K562 (cell line): Measurements from ENCODE around the gene TRMT44. TPM values are rescaled to one million over a fixed set of nuclear protein-coding genes. Genes with fewer than 3 reads are reported as not detected.

Experiments
- ARID1B ChIP-seq: fragments of 450-650 bp; IDR thresholded peaks from 2 replicates; pipeline ENCODE4 v1.6.1; 2016; ENCODE audit warnings: antibody characterized with exemption, mild to moderate bottlenecking, inconsistent platforms
- ARNT ChIP-seq, 2 experiments: fragments of 450-650 bp; IDR thresholded peaks; 2 replicates each; pipeline ENCODE4 v1.6.1; 2016; ENCODE audit warnings: mild to moderate bottlenecking in 1 of 2
- BCOR ChIP-seq: fragments of 450-650 bp; IDR thresholded peaks from 2 replicates; pipeline ENCODE4 v1.6.1; 2016
- BDP1 ChIP-seq: IDR thresholded peaks from 3 replicates; pipeline ENCODE4 v1.6.1; 2011; ENCODE audit not compliant: insufficient read length, insufficient read depth
- CEBPG ChIP-seq, 3 experiments: fragments of 200-800 bp in 1 of 3; sonication (Bioruptor generic) in 1 of 3; sonication (generic) in 1 of 3; formaldehyde crosslinking in 1 of 3; IDR thresholded peaks in 2 of 3; conservative IDR thresholded peaks in 1 of 3; 2 replicates each; pipeline versions ENCODE4 v1.6.1 to v1.8.0; 2016 to 2022; ENCODE audit warnings: missing compliant biosample characterization in 2 of 3, missing genetic modification characterization in 2 of 3, mild to moderate bottlenecking in 1 of 3, missing genetic modification reagents in 1 of 3
- CUX1 ChIP-seq: fragments of 200-800 bp; sonication (Bioruptor generic); IDR thresholded peaks from 2 replicates; pipeline ENCODE4 v1.6.1; 2016; ENCODE audit warnings: missing genetic modification characterization, missing compliant biosample characterization
- EHMT2 ChIP-seq: fragments of 450-650 bp; IDR thresholded peaks from 2 replicates; pipeline ENCODE4 v1.6.1; 2018; ENCODE audit warnings: antibody characterized with exemption
- EWSR1 ChIP-seq: fragments of 450-650 bp; IDR thresholded peaks from 2 replicates; pipeline ENCODE4 v1.6.1; 2018; ENCODE audit warnings: borderline replicate concordance, mild to moderate bottlenecking, low read depth, moderate library complexity; ENCODE audit not compliant: partially characterized antibody
- MEIS2 ChIP-seq: fragments of 450-650 bp; IDR thresholded peaks from 2 replicates; pipeline ENCODE4 v1.6.1; 2014; ENCODE audit warnings: mild to moderate bottlenecking; ENCODE audit not compliant: partially characterized antibody
- POLR3G ChIP-seq: IDR thresholded peaks from 2 replicates; pipeline ENCODE4 v1.6.1; 2011; ENCODE audit not compliant: insufficient read length, insufficient replicate concordance; ENCODE audit errors: extremely low read depth
- PREB ChIP-seq: sonication (generic); formaldehyde crosslinking; IDR thresholded peaks from 2 replicates; pipeline ENCODE4 v1.8.1; 2023; ENCODE audit warnings: mild to moderate bottlenecking, missing genetic modification reagents
- SMAD2 ChIP-seq: fragments of 150-350 bp; IDR thresholded peaks from 2 replicates; pipeline ENCODE4 v1.6.1; 2014; ENCODE audit warnings: low read depth, mild to moderate bottlenecking, low read length
- SP1 ChIP-seq: sonication (generic); formaldehyde crosslinking; IDR thresholded peaks from 2 replicates; pipeline ENCODE4 v1.8.1; 2022; ENCODE audit warnings: mild to moderate bottlenecking, missing genetic modification reagents
- SRSF3 ChIP-seq: fragments of 200-400 bp; formaldehyde crosslinking; IDR thresholded peaks from 2 replicates; pipeline ENCODE4 v1.6.1; 2016; ENCODE audit warnings: mild to moderate bottlenecking, low read length, moderate library complexity; ENCODE audit not compliant: insufficient read depth
- TCF7L2 ChIP-seq: fragments of 150-350 bp; IDR thresholded peaks from 2 replicates; pipeline ENCODE4 v1.6.1; 2016; ENCODE audit warnings: low read depth, mild to moderate bottlenecking, low read length, moderate library complexity
- ZBTB33 ChIP-seq: sonication (generic); formaldehyde crosslinking; IDR thresholded peaks from 2 replicates; pipeline ENCODE4 v1.8.1; 2023; ENCODE audit warnings: mild to moderate bottlenecking, missing genetic modification reagents
- ZKSCAN8 ChIP-seq: fragments of 200-800 bp; sonication (Bioruptor generic); IDR thresholded peaks from 2 replicates; pipeline ENCODE4 v1.6.1; 2016; ENCODE audit warnings: missing genetic modification characterization, missing compliant biosample characterization
- ZNF57 ChIP-seq: fragments of 450-650 bp; formaldehyde crosslinking; IDR thresholded peaks from 2 replicates; pipeline ENCODE4 v1.4.0; 2020; ENCODE audit warnings: mild to moderate bottlenecking, moderate library complexity
- polyA plus RNA-seq, 8 experiments: library from polyadenylated mRNA; depleted of rRNA in 4 of 8; stranded (reverse) in 5 of 8; unstranded in 3 of 8; fragments of >200 nt; fragmentation: Nextera tagmentation in 2 of 8; fragmentation: Illumina TruSeq in 1 of 8; extraction: Ambion mirVana in 2 of 8; extraction: Trizol in 1 of 8; gene quantifications; 2 replicates each; pipeline versions ENCODE4 v1.2.1 to v1.2.3, GENCODE V29; 2011 to 2014; ENCODE audit warnings: inconsistent platforms in 1 of 8, missing spikeins in 1 of 8
- total RNA-seq, 7 experiments: library from RNA; depleted of rRNA in 6 of 7; stranded (reverse); fragments of >200 nt in 6 of 7; fragmentation: Illumina TruSeq in 2 of 7; extraction: Trizol in 2 of 7; gene quantifications; 2 replicates each; pipeline versions ENCODE4 v1.2.1 to v1.2.3, GENCODE V29; 2011 to 2021; ENCODE audit warnings: low replicate concordance in 1 of 7

The TRMT44 gene
- total and polyA plus RNA-seq, 9 of the 15 experiments (the other 6 are each of a cell fraction or from before 2014, with no cell fraction given), result 1.2 to 18.6 (median 10.0) TPM

GRCh38 chr4:8439914-8440491, 574 bp upstream of the TRMT44 start (continued):
- no peak for TF ChIP-seq ZBTB33 (CRISPR knock-in tag)
- peak; percentile 82 for TF ChIP-seq CEBPG (CRISPR knock-in tag; IDR thresholded peaks at IDR 0.05)
- peak; percentile 87 to 89 for TF ChIP-seq CEBPG (tag; conservative IDR thresholded peaks at IDR 0.05 in 1 of 2, IDR thresholded peaks at IDR 0.05 in 1 of 2)
- TF ChIP-seq ARNT (IDR thresholded peaks at IDR 0.05), result no peak; a peak in 1 of 4 replicates
- no peak for TF ChIP-seq SP1 (CRISPR knock-in tag)
- no peak for TF ChIP-seq EWSR1
- TF ChIP-seq MEIS2, result peak; percentile 82
- TF ChIP-seq ZNF57, result no peak
- 0 out of 2 replicates have a peak, but pooled peaks have one; percentile 30 for TF ChIP-seq EHMT2
- TF ChIP-seq CUX1 (CRISPR knock-in tag), result no peak
- TF ChIP-seq SRSF3, result no peak
- TF ChIP-seq ZKSCAN8, result no peak
- TF ChIP-seq TCF7L2, result no peak
- TF ChIP-seq ARID1B, result peak; percentile 28; the same call in 1 of the 2 replicates
- no peak for TF ChIP-seq POLR3G
- no peak for TF ChIP-seq BCOR
- no peak for TF ChIP-seq PREB (CRISPR knock-in tag)
- TF ChIP-seq BDP1, result no peak
- no peak for TF ChIP-seq SMAD2
